ENCODE measurements around the gene ARHGEF19. TPM values are rescaled to one million over a fixed set of nuclear protein-coding genes. Genes with fewer than 3 reads are reported as not detected.
A peak's percentile ranks its signal among the peaks of the same experiment; 100 is the strongest.

ARHGEF19 gene
- total RNA-seq, 4 donors from 2014 or later: 15.8 to 27.1 (median 20.6) TPM

GRCh38 chr1:16210581-16210980 lies 1.9 kb downstream of the ARHGEF19 start:
- Histone ChIP-seq H3K27me3 (no peaks in the 10 kb centered on the region), H3K27ac (peak overlapping the region in 3 of 4 donors; percentile 41 to 46 (median 44)), H3K36me3 (no peaks in the 10 kb centered on the region), H3K9me3 (no peaks in the 10 kb centered on the region), H3K4me3 (peak overlapping the region in 2 of 4 donors; percentile 41 to 51), H3K4me1 (peaks cover 34 to 91% (median 47%) of the 10 kb centered on the region in 3 donors)
- intact Hi-C loops (cut with DNase I): no loop called here
- DNase-seq: no peak
- 38 to 67% methylated on average over 4 of the region's 4 CpGs for WGBS, 2 donors
- TF ChIP-seq POLR2A (IDR thresholded peaks at IDR 0.05): no peak
- no peak for TF ChIP-seq CTCF (IDR thresholded peaks at IDR 0.05)

GRCh38 chr1:16209847-16210407 lies 2.5 kb downstream of the ARHGEF19 start:
- intact Hi-C loops (cut with DNase I): loop anchor here (5.0 kb wide), 1 partner anchor 32 kb away; no protein-coding TSS in a partner anchor
- Histone ChIP-seq H3K9me3 (no peaks in the 10 kb centered on the region), H3K27ac (peak overlapping the region in 3 of 4 donors; percentile 41 to 46 (median 44)), H3K27me3 (no peaks in the 10 kb centered on the region), H3K36me3 (peaks cover 0 to 5% (median 2%) of the 10 kb centered on the region in 3 donors), H3K4me3 (peak overlapping the region in 2 of 4 donors; percentile 21 to 41), H3K4me1 (peaks cover 35 to 96% (median 49%) of the 10 kb centered on the region in 3 donors)
- no peak for DNase-seq
- 59% methylated on average over 3 of the region's 11 CpGs; no CpG with 5 or more reads in 1 of the 2 donors for WGBS, 2 donors
- TF ChIP-seq POLR2A (IDR thresholded peaks at IDR 0.05) (no peak), CTCF (IDR thresholded peaks at IDR 0.05) (no peak)

- H3K9me3 ChIP-seq: no peaks in the 10 kb centered on the region
- H3K27me3 ChIP-seq: no peaks in the 10 kb centered on the region
- no peak for TF ChIP-seq POLR2A (IDR thresholded peaks at IDR 0.05)
- TF ChIP-seq CTCF (IDR thresholded peaks at IDR 0.05): no peak
- no peak for DNase-seq
- WGBS, 2 donors: 58 to 86% methylated on average over 6 to 9 of the region's 9 CpGs
- H3K27ac ChIP-seq: peak overlapping the region in 3 of 4 donors; percentile 88 to 98 (median 91)
- H3K36me3 ChIP-seq: peaks cover 0 to 9% (median 8%) of the 10 kb centered on the region in 3 donors
- H3K4me3 ChIP-seq: peak overlapping the region in 1 of 4 donors; percentile 41
- intact Hi-C loops (cut with DNase I): loop anchor here (5.0 kb wide), 1 partner anchor 33 kb away; no protein-coding TSS in a partner anchor
- H3K4me1 ChIP-seq: peaks cover 35 to 91% (median 49%) of the 10 kb centered on the region in 3 donors
These were observed 3.2 kb downstream of the ARHGEF19 start for GRCh38 chr1:16209132-16209846.

- Histone ChIP-seq H3K27me3 (no peaks in the 10 kb centered on the region), H3K4me1 (peaks cover 35 to 83% (median 49%) of the 10 kb centered on the region in 3 donors), H3K9me3 (no peaks in the 10 kb centered on the region), H3K36me3 (peaks cover 0 to 16% (median 8%) of the 10 kb centered on the region in 3 donors), H3K4me3 (no peak overlapping the region), H3K27ac (peak overlapping the region; percentile 88 to 98 (median 92))
- intact Hi-C loops (cut with DNase I): loop anchor here (5.0 kb wide), 1 partner anchor 34 kb away; no protein-coding TSS in a partner anchor
- WGBS, 2 donors: no CpG with 5 or more reads among the region's 13 CpGs
- DNase-seq: no peak
- TF ChIP-seq CTCF (IDR thresholded peaks at IDR 0.05) (no peak), POLR2A (IDR thresholded peaks at IDR 0.05) (no peak)
These were observed 4.0 kb downstream of the ARHGEF19 start for GRCh38 chr1:16208270-16208987.
